NT2/D1 (cell line): Measurements from ENCODE around the gene DUSP6.

Experiments used
- YY1 ChIP-seq: IDR thresholded peaks from 2 replicates; pipeline ENCODE4 v1.6.1; 2011; ENCODE audit not compliant: insufficient read length, insufficient read depth
- ZNF274 ChIP-seq: IDR thresholded peaks from 2 replicates; pipeline ENCODE4 v1.6.1; 2011; ENCODE audit warnings: mild to moderate bottlenecking, low read depth, low read length

GRCh38 chr12:89354612-89355067, 2.3 kb upstream of the DUSP6 start:
- TF ChIP-seq ZNF274 (no peak), YY1 (no peak)
